ENCODE results near the gene GMDS. TPM values are rescaled to one million over a fixed set of nuclear protein-coding genes. Genes with fewer than 3 reads are reported as not detected.

Gene GMDS
- polyA plus RNA-seq, 1 of the 3 experiments (the other 2 are of a cell fraction): 12.3 TPM

- Histone ChIP-seq H3K4me1 (ENCODE audit: control insufficient read depth in 1 of 2, insufficient read depth in 2 of 2, low read depth in 1 of 2, low read length in 1 of 2) (peaks cover 0 to 3% of the 10 kb centered on the region in 2 experiments; a peak in 2 of 4 replicates), H3K79me2 (ENCODE audit: insufficient read depth) (no peaks in the 10 kb centered on the region), H3K9me3 (no peaks in the 10 kb centered on the region), H4K20me1 (ENCODE audit: insufficient read depth) (no peaks in the 10 kb centered on the region), H3K4me2 (no peak overlapping the region), H3F3A (replicated peaks; ENCODE audit: insufficient read depth) (no peaks in the 10 kb centered on the region), H3K27ac (ENCODE audit: low read depth in 2 of 2, low read length in 1 of 2) (peak overlapping the region in 1 of 2 experiments; percentile 65; a peak in 2 of 4 replicates), H3K27me3 (ENCODE audit: insufficient read depth) (no peaks in the 10 kb centered on the region), H2AFZ (ENCODE audit: low read depth) (no peak overlapping the region), H3K4me3 (ENCODE audit: low read depth in 2 of 2, low read length in 1 of 2) (no peak overlapping the region), H3K9ac (no peak overlapping the region), H3K36me3 (replicated peaks in 1 of 2; ENCODE audit: control insufficient read depth in 1 of 2, insufficient read depth in 2 of 2, low read length in 1 of 2) (no peaks in the 10 kb centered on the region), H3K9me2 (no peaks in the 10 kb centered on the region)
- WGBS (ENCODE audit: low lambda C conversion rate): 81% methylated on average over 2 of the region's 2 CpGs
- TF ChIP-seq CHD2 (IDR thresholded peaks at IDR 0.05; ENCODE audit: low read length, partially characterized antibody) (no peak), USF1 (IDR thresholded peaks at IDR 0.05; ENCODE audit: borderline replicate concordance, low read depth) (no peak), REST (IDR thresholded peaks at IDR 0.05; ENCODE audit: low read depth, low read length) (no peak), EZH2phosphoT487 (IDR thresholded peaks at IDR 0.05; ENCODE audit: borderline replicate concordance, low read depth) (no peak), JUND (IDR thresholded peaks at IDR 0.05) (no peak), FOXM1 (IDR thresholded peaks at IDR 0.05; ENCODE audit: low read depth) (no peak), ZBTB33 (IDR thresholded peaks at IDR 0.05; ENCODE audit: borderline replicate concordance, low read depth) (no peak), MAX (IDR thresholded peaks at IDR 0.05; ENCODE audit: low read depth) (no peak), GABPA (IDR thresholded peaks at IDR 0.05; ENCODE audit: low read depth) (no peak), POLR2AphosphoS5 (IDR thresholded peaks at IDR 0.05; ENCODE audit: low read depth, low read length) (no peak), TCF12 (IDR thresholded peaks at IDR 0.05) (no peak), USF2 (IDR thresholded peaks at IDR 0.05; ENCODE audit: borderline replicate concordance, low read depth, low read length) (no peak), CTCF (IDR thresholded peaks at IDR 0.05) (no peak)
- CTCF ChIA-PET: interaction anchor here (0.6 to 1.2 kb wide), 2 partner anchors 10 to 206 kb away, joined by 3 to 4 read pairs; no protein-coding TSS in a partner anchor
- no peak for DNase-seq
- POLR2A ChIA-PET: no interaction called here
Measured at GRCh38 chr6:1810880-1811279, 434.5 kb downstream of the GMDS start.

Data from SK-N-SH (cell line).